ENCODE results near the gene SRF. TPM values are rescaled to one million over a fixed set of nuclear protein-coding genes. Genes with fewer than 3 reads are reported as not detected.
A peak's percentile ranks its signal among the peaks of the same experiment; 100 is the strongest.

Gene SRF
- total and polyA plus RNA-seq, 8 donors, result 7.2 to 12.8 (median 10.9) TPM

- intact Hi-C loops (cut with DNase I), result loop anchor here in 1 of 3 donors (10.0 kb wide), 1 partner anchor 242 kb away; no protein-coding TSS in a partner anchor
- TF ChIP-seq CTCF (IDR thresholded peaks at IDR 0.05), result no peak
- H3K4me3 ChIP-seq, result no peak overlapping the region
Observed at GRCh38 chr6:43146709-43147688, 24.1 kb upstream of the SRF start.

GRCh38 chr6:43147691-43148477 is 23.2 kb upstream of the SRF start:
- no peaks in the 10 kb centered on the region for H3K36me3 ChIP-seq
- H3K4me3 ChIP-seq, result no peak overlapping the region
- FAIRE-seq (no peak), DNase-seq (no peak), ATAC-seq (no peak)
- H3K4me1 ChIP-seq, result peaks cover 0 to 13% (median 13%) of the 10 kb centered on the region in 3 donors
- intact Hi-C loops (cut with DNase I), result loop anchor here in 1 of 3 donors (10.0 kb wide), 1 partner anchor 243 kb away; no protein-coding TSS in a partner anchor
- 90 to 97% methylated on average over 6 of the region's 6 CpGs for WGBS, 2 donors
- no peaks in the 10 kb centered on the region for H3K9me3 ChIP-seq
- H3K27ac ChIP-seq, result no peak overlapping the region
- no peaks in the 10 kb centered on the region for H3K27me3 ChIP-seq
- no peak for TF ChIP-seq CTCF (IDR thresholded peaks at IDR 0.05)

More at GRCh38 chr6:43146709-43147688, 24.1 kb upstream of the SRF start:
- Histone ChIP-seq H3K27ac (no peak overlapping the region), H3K27me3 (no peaks in the 10 kb centered on the region), H3K4me1 (peaks cover 0 to 13% (median 13%) of the 10 kb centered on the region in 3 donors), H3K9me3 (no peaks in the 10 kb centered on the region), H3K36me3 (no peaks in the 10 kb centered on the region)
- 94% methylated on average over 8 of the region's 8 CpGs for WGBS, 2 donors
- no peak for FAIRE-seq
- DNase-seq, result no peak
- no peak for ATAC-seq

GRCh38 chr6:43149265-43149664 is 21.8 kb upstream of the SRF start:
- ATAC-seq (no peak), DNase-seq (no peak), FAIRE-seq (no peak)
- Histone ChIP-seq H3K27me3 (no peaks in the 10 kb centered on the region), H3K27ac (no peak overlapping the region), H3K4me1 (peaks cover 0 to 13% (median 7%) of the 10 kb centered on the region in 3 donors), H3K9me3 (no peaks in the 10 kb centered on the region), H3K4me3 (no peak overlapping the region), H3K36me3 (no peaks in the 10 kb centered on the region)
- TF ChIP-seq CTCF (IDR thresholded peaks at IDR 0.05), result no peak
- WGBS, 2 donors, result 93 to 99% methylated on average over 1 of the region's 1 CpG
- intact Hi-C loops (cut with DNase I), result loop anchor here in 1 of 3 donors (10.0 kb wide), 1 partner anchor 244 kb away; no protein-coding TSS in a partner anchor

GRCh38 chr6:43150051-43150751 is 20.9 kb upstream of the SRF start:
- peak overlapping the region in 3 of 4 donors; percentile 2 to 47 (median 40) for H3K27ac ChIP-seq
- no peaks in the 10 kb centered on the region for H3K27me3 ChIP-seq
- H3K9me3 ChIP-seq, result no peaks in the 10 kb centered on the region
- no peak for FAIRE-seq
- DNase-seq, result peak in 4 of 6 donors; percentile 52 to 81 (median 72)
- no peaks in the 10 kb centered on the region for H3K36me3 ChIP-seq
- intact Hi-C loops (cut with DNase I), result no loop called here
- peak; percentile 93 to 97 (median 94) for ATAC-seq
- no peak overlapping the region for H3K4me3 ChIP-seq
- TF ChIP-seq CTCF (IDR thresholded peaks at IDR 0.05), result no peak
- H3K4me1 ChIP-seq, result peaks cover 0 to 13% (median 7%) of the 10 kb centered on the region in 3 donors
- WGBS, 2 donors, result 9 to 11% methylated on average over 7 of the region's 7 CpGs
